Left renal pelvis (tissue), 4 donors: Measurements from ENCODE around the gene TAS1R1. TPM values are rescaled to one million over a fixed set of nuclear protein-coding genes. Genes with fewer than 3 reads are reported as not detected.
"Not testable (repeated sequence)": the region's sequence is repeated elsewhere in the genome, so short reads cannot be mapped to it uniquely, and the experiment has no call there.

Experiments
- DNase-seq, 4 donors: peaks; one replicate each; pipeline ENCODE4 v3.0.0-alpha.2; 2013; ENCODE audit warnings: low read depth in 4 of 4, low spot score in 3 of 4
- polyA plus RNA-seq, 4 donors: library from polyadenylated mRNA; unstranded; fragments of 120-200 nt; gene quantifications; one replicate each; pipeline ENCODE4 v1.2.1, GENCODE V29; 2013; ENCODE audit not compliant: insufficient read length in 4 of 4

TAS1R1 gene
- polyA plus RNA-seq, 4 donors, result 0.06 to 0.15 TPM; not detected in 2

GRCh38 chr1:6519935-6520671 lies 35.0 kb upstream of the TAS1R1 start:
- peak in 2 of 4 donors; percentile 34 to 48 for DNase-seq

- DNase-seq, result no peak
Measured at GRCh38 chr1:6521536-6521935, 33.6 kb upstream of the TAS1R1 start.

- DNase-seq, result no peak
Measured at GRCh38 chr1:6523566-6523965, 31.5 kb upstream of the TAS1R1 start.

GRCh38 chr1:6526316-6526715 lies 28.8 kb upstream of the TAS1R1 start:
- no peak for DNase-seq

GRCh38 chr1:6528492-6528891 lies 26.6 kb upstream of the TAS1R1 start:
- DNase-seq, result no peak

- DNase-seq, result no peak
Measured at GRCh38 chr1:6530504-6531160, 24.5 kb upstream of the TAS1R1 start.

GRCh38 chr1:6531996-6532395 lies 23.1 kb upstream of the TAS1R1 start:
- DNase-seq, result no peak

GRCh38 chr1:6534248-6534822 lies 20.8 kb upstream of the TAS1R1 start:
- DNase-seq, result no peak

- no peak for DNase-seq
Measured at GRCh38 chr1:6535214-6535613, 19.9 kb upstream of the TAS1R1 start.

GRCh38 chr1:6536291-6536690 lies 18.8 kb upstream of the TAS1R1 start:
- DNase-seq, result no peak

- DNase-seq, result no peak
Measured at GRCh38 chr1:6538956-6539355, 16.2 kb upstream of the TAS1R1 start.

- DNase-seq, result no peak
Measured at GRCh38 chr1:6544831-6545230, 10.3 kb upstream of the TAS1R1 start.

- DNase-seq, result no peak
Measured at GRCh38 chr1:6545276-6546112, 9.6 kb upstream of the TAS1R1 start.

GRCh38 chr1:6546326-6546725 lies 8.8 kb upstream of the TAS1R1 start:
- DNase-seq, result no peak

- no peak for DNase-seq
Measured at GRCh38 chr1:6547301-6547700, 7.8 kb upstream of the TAS1R1 start.

- DNase-seq, result peak; percentile 80 to 87 (median 85)
Measured at GRCh38 chr1:6554031-6554906, 838 bp upstream of the TAS1R1 start, which contains the start of gene NOL9. TSS of gene NOL9 (minus strand) at chr1:6554513. CDS start at chr1:6554502, 11 bp downstream.

GRCh38 chr1:6557597-6557996 lies 2.5 kb downstream of the TAS1R1 start:
- DNase-seq, result no peak

- not testable (repeated sequence) for DNase-seq
Measured at GRCh38 chr1:6559161-6559560, 4.1 kb downstream of the TAS1R1 start.

GRCh38 chr1:6560267-6560666 lies 5.2 kb downstream of the TAS1R1 start:
- DNase-seq, result no peak

- no peak for DNase-seq
Measured at GRCh38 chr1:6569033-6569432, 13.9 kb downstream of the TAS1R1 start.
